OCI-M2 (cell line): ENCODE measurements around the gene TBC1D2.

Experiments used
- DNase-seq: peaks from one replicate; lab custom pipeline; 2025; ENCODE audit not compliant: unreplicated experiment; lab: John Stamatoyannopoulos, UW

The TBC1D2 gene

GRCh38 chr9:98241357-98242300, 13.8 kb downstream of the TBC1D2 start:
- DNase-seq: no peak

GRCh38 chr9:98240475-98240874, 15.0 kb downstream of the TBC1D2 start:
- DNase-seq: no peak

GRCh38 chr9:98236901-98237487, 18.5 kb downstream of the TBC1D2 start:
- no peak for DNase-seq

- DNase-seq: no peak
Measured at GRCh38 chr9:98235126-98235525, 20.3 kb downstream of the TBC1D2 start.

- no peak for DNase-seq
Measured at GRCh38 chr9:98234245-98234825, 21.1 kb downstream of the TBC1D2 start.

GRCh38 chr9:98232926-98233325, 22.5 kb downstream of the TBC1D2 start:
- DNase-seq: no peak

GRCh38 chr9:98231770-98232478, 23.5 kb downstream of the TBC1D2 start:
- DNase-seq: no peak

GRCh38 chr9:98230789-98231188, 24.7 kb downstream of the TBC1D2 start:
- no peak for DNase-seq

- no peak for DNase-seq
Measured at GRCh38 chr9:98230304-98230703, 25.1 kb downstream of the TBC1D2 start.

GRCh38 chr9:98229620-98230019, 25.8 kb downstream of the TBC1D2 start:
- DNase-seq: no peak

- DNase-seq: no peak
Measured at GRCh38 chr9:98229090-98229395, 26.4 kb downstream of the TBC1D2 start.

GRCh38 chr9:98228392-98229089, 26.9 kb downstream of the TBC1D2 start:
- DNase-seq: no peak

GRCh38 chr9:98227883-98228282, 27.6 kb downstream of the TBC1D2 start:
- DNase-seq: no peak

- DNase-seq: no peak
Measured at GRCh38 chr9:98226957-98227356, 28.5 kb downstream of the TBC1D2 start.

- no peak for DNase-seq
Measured at GRCh38 chr9:98226516-98226915, 28.9 kb downstream of the TBC1D2 start.

- DNase-seq: no peak
Measured at GRCh38 chr9:98225015-98225442, 30.4 kb downstream of the TBC1D2 start.

GRCh38 chr9:98222885-98223691, 32.4 kb downstream of the TBC1D2 start:
- DNase-seq: no peak

GRCh38 chr9:98220911-98221310, 34.5 kb downstream of the TBC1D2 start:
- DNase-seq: no peak

- DNase-seq: no peak
Measured at GRCh38 chr9:98219794-98220370, 35.6 kb downstream of the TBC1D2 start.

- DNase-seq: no peak
Measured at GRCh38 chr9:98219364-98219716, 36.1 kb downstream of the TBC1D2 start.
